Right lobe of liver (tissue), 4 donors: ENCODE measurements around the gene LPAR1.

Source experiments
- POLR2A ChIP-seq: fragments of 450-650 bp; IDR thresholded peaks from one replicate; pipeline ENCODE4 v1.6.1; 2017; ENCODE audit warnings: antibody characterized with exemption, mild to moderate bottlenecking
- TF ChIP-seq, protein P1 (sequence below), 4 donors: fragments of 200-600 bp in 3 of 4; fragments of 450-650 bp in 1 of 4; IDR thresholded peaks; one replicate each; pipeline versions ENCODE4 v1.5.1 to v1.8.0; 2016 to 2022; ENCODE audit warnings: antibody characterized with exemption in 4 of 4, mild to moderate bottlenecking in 2 of 4
- donor health status: DM: no; HTN: no; CAD: no.
- donor health status: DM: no; HTN: no; CAD: no.
- donor health status: DM: no; HTN: yes; CAD: no.

- TF ChIP-seq, protein P1, sequence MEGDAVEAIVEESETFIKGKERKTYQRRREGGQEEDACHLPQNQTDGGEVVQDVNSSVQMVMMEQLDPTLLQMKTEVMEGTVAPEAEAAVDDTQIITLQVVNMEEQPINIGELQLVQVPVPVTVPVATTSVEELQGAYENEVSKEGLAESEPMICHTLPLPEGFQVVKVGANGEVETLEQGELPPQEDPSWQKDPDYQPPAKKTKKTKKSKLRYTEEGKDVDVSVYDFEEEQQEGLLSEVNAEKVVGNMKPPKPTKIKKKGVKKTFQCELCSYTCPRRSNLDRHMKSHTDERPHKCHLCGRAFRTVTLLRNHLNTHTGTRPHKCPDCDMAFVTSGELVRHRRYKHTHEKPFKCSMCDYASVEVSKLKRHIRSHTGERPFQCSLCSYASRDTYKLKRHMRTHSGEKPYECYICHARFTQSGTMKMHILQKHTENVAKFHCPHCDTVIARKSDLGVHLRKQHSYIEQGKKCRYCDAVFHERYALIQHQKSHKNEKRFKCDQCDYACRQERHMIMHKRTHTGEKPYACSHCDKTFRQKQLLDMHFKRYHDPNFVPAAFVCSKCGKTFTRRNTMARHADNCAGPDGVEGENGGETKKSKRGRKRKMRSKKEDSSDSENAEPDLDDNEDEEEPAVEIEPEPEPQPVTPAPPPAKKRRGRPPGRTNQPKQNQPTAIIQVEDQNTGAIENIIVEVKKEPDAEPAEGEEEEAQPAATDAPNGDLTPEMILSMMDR (IDR thresholded peaks at IDR 0.05): no peak
- TF ChIP-seq POLR2A: no peak
Measured at GRCh38 chr9:110978516-110978915, 59.8 kb downstream of the LPAR1 start.
